ENCODE results near the gene IL18R1.

IL18R1 gene

GRCh38 chr2:102345329-102345920, 10.2 kb upstream of the IL18R1 start:
- no peak for DNase-seq

- DNase-seq: no peak
These were observed 9.0 kb upstream of the IL18R1 start for GRCh38 chr2:102346381-102347130.

- DNase-seq: no peak
These were observed 5.3 kb upstream of the IL18R1 start for GRCh38 chr2:102350137-102350793.

- no peak for DNase-seq
These were observed 751 bp downstream of the IL18R1 start for GRCh38 chr2:102356381-102356712.

DNA sequence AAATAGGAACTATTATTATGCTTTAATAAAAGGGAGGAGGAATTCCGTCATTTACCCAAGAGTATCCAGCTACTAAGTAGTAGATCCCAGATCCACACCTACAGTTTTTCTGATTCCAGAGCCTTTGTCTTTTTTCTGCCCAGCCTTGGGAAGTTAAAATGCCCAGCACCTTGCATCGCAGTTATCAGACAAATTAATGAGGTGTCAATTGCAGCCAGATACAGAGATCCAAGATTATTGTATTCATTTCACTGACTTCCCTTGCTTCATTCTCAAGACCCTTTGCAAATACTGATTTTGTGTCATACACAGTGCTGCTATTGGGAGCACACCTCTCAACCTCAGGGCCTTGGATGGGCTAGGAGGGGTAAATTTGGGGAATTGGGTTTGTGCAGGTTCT, 1.1 kb downstream of the IL18R1 start:
- no peak for DNase-seq

- no peak for DNase-seq
These were observed 2.3 kb downstream of the IL18R1 start for GRCh38 chr2:102357937-102358336.

- no peak for DNase-seq
These were observed 2.9 kb downstream of the IL18R1 start for GRCh38 chr2:102358496-102358895.

- no peak for DNase-seq
These were observed 3.9 kb downstream of the IL18R1 start for GRCh38 chr2:102359527-102359926.

DNA sequence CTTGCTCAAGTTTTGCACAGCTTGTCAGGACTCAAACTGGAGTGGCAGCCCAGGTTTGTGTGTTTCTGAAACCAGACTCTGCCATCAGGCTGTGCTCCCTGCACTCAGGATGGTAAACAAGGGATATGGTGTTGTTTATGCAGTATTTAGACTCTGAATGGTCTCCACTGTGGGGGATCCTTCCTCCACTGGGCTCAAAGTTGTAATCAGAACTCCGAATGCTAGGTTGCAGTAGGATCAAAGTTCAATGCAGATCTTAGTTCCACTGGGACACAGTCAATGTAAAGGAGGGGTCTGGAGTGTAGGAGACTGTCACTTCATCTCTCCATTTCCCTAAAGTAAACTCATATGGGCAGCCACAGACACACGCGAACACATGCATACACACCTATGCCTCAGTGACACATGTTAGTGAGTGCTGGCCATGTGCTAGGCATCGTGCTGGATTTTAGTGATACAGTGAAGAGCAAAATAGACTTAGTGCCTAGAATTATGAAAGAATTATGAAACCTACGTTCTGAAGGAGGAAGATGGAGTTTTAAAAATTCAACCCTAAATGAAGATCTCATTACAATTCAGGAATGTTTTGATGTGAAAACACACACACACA, 6.1 kb downstream of the IL18R1 start:
- DNase-seq: no peak

DNA sequence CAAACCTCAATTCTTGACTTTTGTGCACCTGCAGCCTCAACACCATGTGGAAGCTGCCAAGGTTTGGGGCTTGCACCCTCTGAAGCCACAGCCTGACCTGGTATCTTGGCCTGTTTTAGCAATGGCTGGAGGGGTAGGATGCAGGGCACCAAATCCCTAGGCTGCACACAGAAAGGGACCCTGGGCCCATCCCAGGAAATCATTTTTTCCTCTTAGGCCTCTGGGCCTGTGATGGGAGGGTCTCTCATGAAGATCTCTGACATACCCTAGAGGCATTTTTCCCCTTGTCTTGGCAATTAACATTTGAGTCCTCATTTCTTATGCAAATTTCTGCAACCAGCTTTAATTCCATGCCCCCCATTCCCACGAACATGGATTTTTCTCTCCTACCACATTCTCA, 10.2 kb downstream of the IL18R1 start:
- no peak for DNase-seq

GRCh38 chr2:102366406-102367112, 11.0 kb downstream of the IL18R1 start:
- no peak for DNase-seq

GRCh38 chr2:102367331-102367971, 11.9 kb downstream of the IL18R1 start:
- no peak for DNase-seq

GRCh38 chr2:102368461-102369109, 13.0 kb downstream of the IL18R1 start:
- no peak for DNase-seq

GRCh38 chr2:102369866-102370265, 14.3 kb downstream of the IL18R1 start:
- no peak for DNase-seq

DNA sequence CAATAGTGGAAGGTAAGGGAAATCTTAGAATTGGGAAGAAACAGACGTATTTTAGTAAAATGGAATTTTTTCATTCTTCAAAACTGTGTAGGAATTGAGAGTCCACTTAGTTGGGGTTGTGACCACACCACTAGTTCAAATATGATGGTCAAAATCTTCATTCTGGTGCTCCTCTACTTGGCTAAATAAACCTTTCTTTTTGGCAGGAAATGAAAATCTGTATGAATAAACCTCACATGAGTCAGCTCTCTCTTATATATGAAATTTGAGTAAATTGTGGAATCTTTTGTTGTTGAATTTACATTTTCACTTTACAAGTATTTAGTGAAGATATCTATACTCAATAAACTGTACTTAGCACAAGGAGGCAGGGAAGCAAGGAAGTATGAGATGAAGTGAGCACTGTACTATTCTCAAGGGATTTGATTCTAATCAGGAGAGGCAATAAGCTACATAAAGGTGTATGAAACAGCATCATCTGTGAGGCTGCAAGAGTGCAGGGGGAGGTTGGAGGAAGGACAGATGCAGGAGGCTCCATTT, 20.5 kb downstream of the IL18R1 start:
- no peak for DNase-seq

DNA sequence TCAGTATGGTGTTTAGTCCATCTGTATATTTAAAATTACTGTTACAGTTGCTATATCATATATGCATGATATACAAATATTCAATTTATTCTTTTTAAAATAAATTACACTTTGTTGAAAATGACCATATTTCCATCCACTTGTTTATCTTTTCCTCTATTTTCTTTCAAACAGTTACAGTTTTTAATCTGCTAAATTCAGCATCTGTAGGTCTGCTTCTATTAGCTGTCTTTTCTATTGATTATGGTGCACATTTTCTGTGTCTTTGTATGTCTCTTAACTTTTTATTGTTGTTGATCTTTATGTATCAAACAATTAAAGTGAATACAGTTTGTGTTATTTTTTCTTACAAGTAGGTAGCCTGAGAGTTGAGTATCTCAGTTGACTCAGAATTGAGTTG, 28.1 kb downstream of the IL18R1 start:
- no peak for DNase-seq

- no peak for DNase-seq
These were observed 29.9 kb downstream of the IL18R1 start for GRCh38 chr2:102385522-102385921.

GRCh38 chr2:102386004-102386403, 30.4 kb downstream of the IL18R1 start:
- no peak for DNase-seq

GRCh38 chr2:102386867-102387541, 31.4 kb downstream of the IL18R1 start:
- DNase-seq: no peak

DNA sequence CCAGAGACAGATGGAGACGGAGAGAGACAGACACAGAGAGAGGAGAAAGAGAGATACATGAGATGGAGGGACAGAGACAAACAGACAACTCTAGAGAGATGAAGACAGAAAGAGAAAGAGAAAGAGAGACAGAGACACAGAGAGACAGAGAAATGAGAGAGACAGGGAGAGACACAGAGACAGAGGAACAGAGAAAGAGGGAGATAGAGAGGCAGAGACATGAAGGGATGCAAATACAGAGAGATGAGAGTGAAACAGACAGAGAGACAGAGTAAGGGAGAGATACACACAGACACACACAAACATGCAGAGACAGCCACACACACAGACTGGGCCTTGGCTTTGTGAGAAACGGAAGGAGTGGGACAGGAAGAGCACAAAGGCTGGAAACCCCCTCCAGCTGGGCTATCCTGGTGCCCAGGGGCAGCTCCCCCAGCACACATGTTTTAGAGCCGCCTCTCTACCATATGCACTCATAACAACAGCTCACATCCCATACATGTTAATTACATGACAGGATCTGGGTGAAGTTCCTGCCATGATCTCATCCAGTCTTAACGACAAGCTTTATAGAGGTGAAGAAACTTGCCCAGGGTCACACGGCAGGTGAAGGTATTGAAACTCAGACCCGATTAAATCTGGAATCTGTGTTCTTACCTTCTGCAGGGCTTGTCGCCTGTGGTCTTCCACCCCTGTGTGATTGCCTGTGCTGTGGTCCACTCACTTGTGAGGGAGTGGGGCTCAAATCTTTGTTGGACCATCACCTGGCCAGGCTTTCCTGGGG, 32.4 kb downstream of the IL18R1 start:
- DNase-seq: no peak

DNA sequence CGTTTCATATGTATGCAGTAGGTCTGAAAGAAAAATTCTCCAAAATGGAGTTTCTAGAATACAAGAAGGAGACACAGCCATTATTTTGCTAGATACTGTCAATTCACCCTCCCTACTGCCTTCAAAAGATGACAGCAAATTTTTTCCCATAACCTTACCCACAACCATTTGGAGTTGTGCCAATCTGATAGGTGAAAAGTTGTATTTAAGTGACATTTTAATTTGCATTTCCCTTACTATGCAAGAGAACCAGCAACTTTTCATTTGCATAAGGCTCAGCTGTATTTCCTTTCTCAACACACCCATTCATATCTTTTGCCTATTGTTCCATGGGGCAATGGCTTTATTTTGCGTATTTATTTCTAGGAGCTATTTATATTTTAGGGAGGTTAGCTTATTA, 36.0 kb downstream of the IL18R1 start:
- no peak for DNase-seq
